ENCODE data around the gene ZHX3. TPM values are rescaled to one million over a fixed set of nuclear protein-coding genes. Genes with fewer than 3 reads are reported as not detected.

The ZHX3 gene
- total RNA-seq, 1 experiment from 2014 or later: 21.5 TPM

DNA sequence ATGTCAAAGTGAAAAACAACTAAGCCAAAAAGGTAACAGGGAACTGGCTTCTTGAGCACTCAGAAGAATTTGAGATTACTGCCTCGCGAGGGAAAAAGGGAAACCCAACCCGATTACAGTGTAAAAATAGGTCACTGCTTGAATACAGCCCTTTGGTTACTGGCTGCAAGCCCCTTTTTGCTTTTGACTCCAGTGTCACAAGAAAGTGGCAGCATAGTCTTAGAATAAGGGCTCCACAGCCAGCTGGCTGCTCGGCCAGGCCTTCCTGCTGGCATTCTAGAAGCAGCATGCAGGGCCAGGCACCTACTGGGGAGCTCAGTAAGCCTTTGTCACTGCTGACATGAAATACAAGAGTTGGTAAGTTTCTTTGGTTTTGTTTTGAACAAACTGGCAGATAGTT is 83.0 kb downstream of the ZHX3 start:
- H3K27ac ChIP-seq: no peak overlapping the region

GRCh38 chr20:41234041-41234440 is 83.5 kb downstream of the ZHX3 start:
- H3K79me2 ChIP-seq (ENCODE audit: low read depth): no peaks in the 10 kb centered on the region
- DNase-seq: no peak
- no peaks in the 10 kb centered on the region for H3F3A ChIP-seq (ENCODE audit: insufficient read depth, low read depth)
- ChIA-PET POLR2A (ENCODE audit: unreplicated experiment) (no interaction called here), CTCF (no interaction called here)
- no peaks in the 10 kb centered on the region for H3K9me2 ChIP-seq (ENCODE audit: insufficient read depth)
- H3K27me3 ChIP-seq (ENCODE audit: insufficient read depth, low read depth): no peaks in the 10 kb centered on the region
- no peak overlapping the region for H3K27ac ChIP-seq
- H3K36me3 ChIP-seq (ENCODE audit: low read depth): no peaks in the 10 kb centered on the region
- H3K4me3 ChIP-seq: no peak overlapping the region
- no peaks in the 10 kb centered on the region for H4K20me1 ChIP-seq (ENCODE audit: insufficient read depth)
- peaks cover 11% of the 10 kb centered on the region for H3K4me1 ChIP-seq (replicated peaks; ENCODE audit: insufficient read depth)
- H3K9me3 ChIP-seq (ENCODE audit: insufficient read depth, low read depth): no peaks in the 10 kb centered on the region
- no peak overlapping the region for H2AFZ ChIP-seq
- TF ChIP-seq EZH2 (IDR thresholded peaks at IDR 0.05; ENCODE audit: low read depth) (no peak), CTCF (conservative IDR thresholded peaks at IDR 0.05) (no peak)
- intact Hi-C loops (cut with micrococcal nuclease; ENCODE audit: unreplicated experiment): no loop called here
- no TSS peak for BruUV-seq (replicated peaks)
- H3K4me2 ChIP-seq: no peak overlapping the region

More for the DNA sequence above, 83.0 kb downstream of the ZHX3 start:
- DNase-seq: no peak
- peaks cover 11% of the 10 kb centered on the region for H3K4me1 ChIP-seq (replicated peaks; ENCODE audit: insufficient read depth)
- no peaks in the 10 kb centered on the region for H3K36me3 ChIP-seq (ENCODE audit: low read depth)
- no peaks in the 10 kb centered on the region for H3K9me3 ChIP-seq (ENCODE audit: insufficient read depth, low read depth)
- H4K20me1 ChIP-seq (ENCODE audit: insufficient read depth): no peaks in the 10 kb centered on the region
- no peaks in the 10 kb centered on the region for H3K79me2 ChIP-seq (ENCODE audit: low read depth)
- ChIA-PET CTCF (interaction anchor here (0.5 kb wide), 1 partner anchor 59 kb away, joined by 3 read pairs; no protein-coding TSS in a partner anchor), POLR2A (ENCODE audit: unreplicated experiment) (no interaction called here)
- intact Hi-C loops (cut with micrococcal nuclease; ENCODE audit: unreplicated experiment): no loop called here
- H3F3A ChIP-seq (ENCODE audit: insufficient read depth, low read depth): no peaks in the 10 kb centered on the region
- TF ChIP-seq EZH2 (IDR thresholded peaks at IDR 0.05; ENCODE audit: low read depth) (no peak), CTCF (conservative IDR thresholded peaks at IDR 0.05) (no peak)
- no peaks in the 10 kb centered on the region for H3K27me3 ChIP-seq (ENCODE audit: insufficient read depth, low read depth)
- no peak overlapping the region for H3K4me3 ChIP-seq
- no peak overlapping the region for H3K4me2 ChIP-seq
- no peaks in the 10 kb centered on the region for H3K9me2 ChIP-seq (ENCODE audit: insufficient read depth)
- no peak overlapping the region for H2AFZ ChIP-seq
- BruUV-seq (replicated peaks): no TSS peak

DNA sequence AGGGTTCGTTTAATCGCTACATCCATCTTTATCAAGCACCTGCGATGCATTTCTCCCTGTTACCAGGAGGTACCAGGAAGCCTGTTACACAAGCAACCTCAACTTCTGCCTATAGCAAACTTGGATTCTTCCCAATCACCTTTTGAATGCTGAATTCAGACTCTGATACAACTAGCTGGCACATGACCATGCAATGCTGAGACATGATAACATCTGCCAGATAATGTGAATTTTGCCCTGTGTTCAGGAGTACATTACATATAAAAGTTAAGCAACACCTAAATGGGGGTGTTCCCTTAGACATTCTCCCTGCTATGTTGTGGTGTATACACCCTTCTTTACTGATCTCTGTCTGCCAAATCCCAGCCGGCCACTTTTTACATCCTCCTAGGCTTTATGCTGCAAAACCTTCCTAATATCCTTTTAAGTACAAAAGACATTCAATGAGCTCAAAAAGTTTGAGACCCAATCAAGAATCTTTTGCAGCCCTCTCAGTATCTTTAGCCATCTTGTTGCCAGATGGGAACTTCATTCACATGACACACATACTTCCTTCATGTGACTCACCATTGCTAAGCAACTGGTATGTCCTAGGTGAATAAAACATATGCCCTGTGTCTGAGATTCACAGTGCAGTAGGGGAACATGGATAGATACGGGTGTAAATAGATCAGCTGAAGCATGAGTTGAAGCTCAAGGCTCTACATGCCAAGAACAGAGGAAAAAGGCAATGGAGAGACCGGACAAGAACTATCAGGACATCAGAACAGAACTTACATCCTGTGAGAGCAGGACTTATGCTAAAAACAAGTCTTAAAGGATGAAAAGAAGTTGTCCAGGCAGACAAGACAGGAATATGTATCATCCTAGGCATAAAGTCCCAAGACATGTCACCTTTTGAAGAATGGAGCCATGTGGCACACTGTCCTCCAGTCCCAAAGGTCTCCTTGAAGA is 84.3 kb downstream of the ZHX3 start:
- no peak for TF ChIP-seq EZH2 (IDR thresholded peaks at IDR 0.05; ENCODE audit: low read depth)
- BruUV-seq (replicated peaks): no TSS peak
- no peaks in the 10 kb centered on the region for H3K27me3 ChIP-seq (ENCODE audit: insufficient read depth, low read depth)
- POLR2A ChIA-PET (ENCODE audit: unreplicated experiment): interaction anchor here (0.8 kb wide), 1 partner anchor 9 kb away, joined by 10 read pairs; no protein-coding TSS in a partner anchor
- H3K36me3 ChIP-seq (ENCODE audit: low read depth): no peaks in the 10 kb centered on the region
- intact Hi-C loops (cut with micrococcal nuclease; ENCODE audit: unreplicated experiment): loop anchor here (1.0 kb wide), 4 partner anchors 60 to 265 kb away; partner anchors contain the start of genes LPIN3 and PLCG1
- peak overlapping the region; percentile 45; the same call in 1 of the 2 replicates for H3K4me3 ChIP-seq
- peak overlapping the region; percentile 62 for H3K4me2 ChIP-seq
- H3K27ac ChIP-seq: no peak overlapping the region
- H2AFZ ChIP-seq: peak overlapping the region; percentile 45; the same call in 1 of the 2 replicates
- H3K79me2 ChIP-seq (ENCODE audit: low read depth): no peaks in the 10 kb centered on the region
- CTCF ChIA-PET: interaction anchor here (0.5 to 1.3 kb wide), 4 partner anchors 11 to 98 kb away, joined by 3 to 7 read pairs (median 5); no protein-coding TSS in a partner anchor
- no peaks in the 10 kb centered on the region for H3K9me3 ChIP-seq (ENCODE audit: insufficient read depth, low read depth)
- no peaks in the 10 kb centered on the region for H3F3A ChIP-seq (ENCODE audit: insufficient read depth, low read depth)
- peaks cover 11% of the 10 kb centered on the region for H3K4me1 ChIP-seq (replicated peaks; ENCODE audit: insufficient read depth)
- H3K9me2 ChIP-seq (ENCODE audit: insufficient read depth): no peaks in the 10 kb centered on the region
- no peaks in the 10 kb centered on the region for H4K20me1 ChIP-seq (ENCODE audit: insufficient read depth)
- DNase-seq: peak in 1 of 2 experiments; percentile 45

All from PC-9 (cell line).